GM18909 (cell line): ENCODE results near the gene ZSCAN21.

Experiments
- ATAC-seq: cut with Tn5 transposase; IDR thresholded peaks from one replicate; pipeline ENCODE4 v1.9.1; 2021; ENCODE audit warnings: mild to moderate bottlenecking; ENCODE audit not compliant: unreplicated experiment, poor library complexity

ZSCAN21 gene

DNA sequence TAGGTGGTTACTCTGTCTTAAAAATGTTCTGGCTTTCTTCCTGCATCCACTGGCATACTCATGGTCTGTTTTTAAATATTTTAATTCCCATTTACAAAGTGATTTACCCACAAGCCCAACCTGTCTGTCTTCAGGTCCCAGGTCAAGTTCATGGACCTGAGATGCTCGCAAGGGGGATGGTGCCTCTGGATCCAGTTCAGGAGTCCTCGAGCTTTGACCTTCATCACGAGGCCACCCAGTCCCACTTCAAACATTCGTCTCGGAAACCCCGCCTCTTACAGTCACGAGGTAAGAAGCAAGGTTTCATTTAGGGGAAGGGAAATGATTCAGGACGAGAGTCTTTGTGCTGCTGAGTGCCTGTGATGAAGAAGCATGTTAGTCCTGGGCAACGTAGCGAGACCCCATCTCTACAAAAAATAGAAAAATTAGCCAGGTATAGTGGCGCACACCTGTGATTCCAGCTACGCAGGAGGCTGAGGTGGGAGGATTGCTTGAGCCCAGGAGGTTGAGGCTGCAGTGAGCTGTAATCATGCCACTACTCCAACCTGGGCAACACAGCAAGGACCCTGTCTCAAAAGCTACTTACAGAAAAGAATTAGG lies 25.5 kb upstream of the ZSCAN21 start:
- no peak for ATAC-seq

DNA sequence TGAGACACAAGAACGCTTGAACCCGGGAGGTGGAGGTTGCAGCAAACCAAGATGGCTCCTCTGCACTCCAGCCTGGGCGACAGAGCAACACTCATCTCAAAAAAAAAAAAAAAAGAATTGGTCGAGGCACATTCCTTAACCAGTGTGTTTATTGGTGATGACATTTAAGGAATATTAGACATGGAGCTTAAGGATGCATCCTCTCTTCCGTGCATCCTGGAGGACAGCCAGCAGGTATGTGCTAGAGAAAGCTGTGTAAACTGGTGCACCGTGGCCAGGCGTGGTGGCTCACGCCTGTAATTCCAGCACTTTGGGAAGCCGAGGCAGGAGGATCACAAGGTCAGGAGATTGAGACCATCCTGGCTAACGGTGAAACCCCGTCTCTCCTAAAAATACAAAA lies 22.4 kb upstream of the ZSCAN21 start:
- no peak for ATAC-seq

DNA sequence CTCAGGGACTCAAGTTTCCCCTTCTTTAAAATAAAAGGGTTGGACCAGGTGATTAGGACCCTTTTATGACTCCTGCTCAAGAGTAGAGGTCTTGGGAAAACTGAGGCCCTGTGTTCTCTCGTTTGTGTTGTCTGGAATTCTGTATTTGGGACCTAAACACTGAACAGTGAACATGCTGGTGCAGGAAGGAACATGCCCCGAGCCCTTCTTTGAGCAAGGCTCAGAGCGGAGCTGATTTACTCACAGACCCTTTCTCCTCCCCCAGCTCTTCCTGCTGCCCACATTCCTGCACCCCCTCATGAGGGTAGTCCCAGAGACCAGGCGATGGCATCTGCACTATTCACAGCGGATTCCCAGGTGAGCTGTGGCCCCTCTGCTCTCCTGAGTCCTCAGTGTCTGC lies 20.0 kb upstream of the ZSCAN21 start:
- no peak for ATAC-seq

DNA sequence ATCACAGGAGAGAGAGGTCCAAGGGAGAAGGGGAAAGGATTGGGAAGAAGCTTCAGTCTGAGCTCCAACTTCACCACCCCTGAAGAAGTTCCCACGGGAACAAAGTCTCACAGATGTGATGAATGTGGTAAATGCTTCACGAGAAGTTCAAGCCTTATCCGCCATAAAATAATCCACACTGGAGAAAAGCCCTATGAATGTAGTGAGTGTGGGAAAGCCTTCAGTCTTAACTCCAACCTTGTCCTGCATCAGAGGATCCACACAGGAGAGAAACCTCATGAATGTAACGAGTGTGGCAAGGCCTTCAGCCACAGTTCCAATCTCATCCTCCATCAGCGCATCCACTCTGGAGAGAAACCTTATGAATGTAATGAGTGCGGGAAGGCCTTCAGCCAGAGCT lies 16.0 kb upstream of the ZSCAN21 start:
- no peak for ATAC-seq

DNA sequence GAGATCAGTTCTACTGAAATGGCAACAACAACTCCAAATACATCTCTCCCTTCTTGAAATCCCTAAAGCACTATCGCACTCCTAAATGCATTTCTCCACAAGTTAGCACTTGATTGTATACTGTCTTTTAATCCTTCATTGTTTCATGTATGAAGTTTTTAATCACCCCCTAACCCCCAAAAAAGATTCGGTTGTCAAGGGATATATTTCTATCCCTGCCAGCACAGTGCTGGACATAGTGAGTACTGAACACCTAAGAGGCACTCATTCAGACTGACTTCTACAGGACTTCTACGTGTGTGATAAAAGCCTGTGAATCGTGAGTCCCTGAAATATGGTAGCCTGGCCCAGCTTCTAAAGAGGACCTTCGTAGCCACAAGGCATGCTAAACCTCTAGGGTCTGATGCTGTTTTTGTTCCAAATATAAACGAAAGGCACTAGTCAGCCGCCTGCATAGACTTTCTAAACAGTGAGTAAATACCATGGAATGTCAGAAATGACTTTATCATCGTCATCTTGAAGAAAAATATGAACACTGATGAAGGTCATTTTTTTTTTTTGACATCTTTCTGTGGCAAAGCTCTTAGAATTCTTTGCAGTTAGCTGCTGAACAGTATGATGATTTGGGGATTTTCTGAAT lies 14.6 kb upstream of the ZSCAN21 start:
- ATAC-seq, result no peak

DNA sequence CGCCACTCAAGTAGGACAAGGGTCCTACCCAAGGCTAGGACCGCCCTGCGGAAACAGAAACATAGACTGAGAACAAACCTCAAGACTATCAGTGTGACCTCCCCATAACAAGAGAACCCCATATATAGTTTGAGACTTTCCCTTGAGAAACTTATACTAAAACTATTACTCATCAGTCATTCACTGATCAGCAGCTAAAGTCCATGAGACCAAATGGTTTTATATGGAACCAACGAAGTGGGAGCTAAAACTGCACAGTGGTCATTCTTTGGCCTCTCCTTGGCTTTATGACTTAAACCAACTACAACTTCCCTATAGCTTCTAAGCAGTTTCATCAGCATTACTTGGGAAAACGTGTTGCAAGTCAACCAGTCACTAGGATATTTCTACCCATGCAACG lies 13.7 kb upstream of the ZSCAN21 start:
- no peak for ATAC-seq

DNA sequence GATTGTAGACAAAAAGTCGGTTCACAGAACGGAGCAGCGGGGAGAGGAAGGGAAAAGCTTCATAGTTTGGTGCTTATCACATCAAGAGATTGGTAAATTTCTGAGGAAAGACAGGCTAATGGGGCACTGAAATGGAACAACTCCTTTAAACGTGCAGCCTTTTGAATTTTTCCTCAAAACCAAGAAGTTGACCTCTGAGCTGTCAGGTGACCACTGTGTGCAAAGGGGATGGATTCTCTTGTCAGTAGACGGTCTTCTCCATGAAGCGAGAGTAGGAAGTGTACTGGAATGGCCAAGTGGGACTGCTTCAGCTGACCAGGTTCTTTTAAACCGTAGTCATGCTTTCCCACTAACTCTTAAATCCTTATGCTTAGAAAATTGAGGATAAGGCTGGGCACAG lies 11.2 kb upstream of the ZSCAN21 start:
- ATAC-seq, result no peak

DNA sequence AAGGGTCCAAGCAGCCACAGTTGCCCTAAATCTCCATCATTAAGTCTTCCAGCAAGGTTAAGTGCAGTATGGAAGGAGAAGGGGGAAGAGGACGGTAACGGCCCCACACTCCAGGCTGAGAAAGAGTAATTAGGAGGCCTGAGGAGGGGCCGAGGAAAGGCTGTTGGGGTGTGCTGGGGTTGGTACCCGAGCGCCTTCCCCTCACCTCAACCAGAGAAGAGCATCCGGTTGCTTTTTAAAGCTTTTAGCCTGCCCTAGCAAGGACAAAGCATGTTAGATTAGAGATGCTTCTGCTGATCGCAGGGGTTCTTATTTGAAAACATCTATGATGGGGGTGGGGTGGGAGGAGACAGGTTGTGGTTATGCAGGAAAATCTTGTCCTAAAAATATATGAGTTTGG lies 9.0 kb upstream of the ZSCAN21 start:
- ATAC-seq, result no peak

DNA sequence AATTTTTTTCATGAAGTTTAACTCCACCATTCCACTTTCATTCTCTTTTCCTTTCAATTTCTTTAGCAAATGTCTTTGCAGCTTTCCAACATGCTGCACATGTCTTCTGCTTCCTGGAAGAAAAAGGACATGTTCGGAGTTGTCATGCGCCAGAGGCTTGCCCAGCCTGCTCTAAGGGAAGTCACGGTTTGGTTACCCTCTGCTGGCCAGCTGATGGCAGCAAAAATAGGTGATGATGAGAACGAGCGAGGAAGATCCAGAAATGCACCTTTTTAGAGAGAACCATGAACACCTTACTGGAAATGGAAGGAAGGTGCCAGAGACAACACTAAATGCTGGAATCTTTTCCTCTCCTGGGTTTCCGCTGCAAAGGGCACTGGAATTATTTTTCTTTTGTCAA lies 4.9 kb upstream of the ZSCAN21 start:
- ATAC-seq, result no peak

DNA sequence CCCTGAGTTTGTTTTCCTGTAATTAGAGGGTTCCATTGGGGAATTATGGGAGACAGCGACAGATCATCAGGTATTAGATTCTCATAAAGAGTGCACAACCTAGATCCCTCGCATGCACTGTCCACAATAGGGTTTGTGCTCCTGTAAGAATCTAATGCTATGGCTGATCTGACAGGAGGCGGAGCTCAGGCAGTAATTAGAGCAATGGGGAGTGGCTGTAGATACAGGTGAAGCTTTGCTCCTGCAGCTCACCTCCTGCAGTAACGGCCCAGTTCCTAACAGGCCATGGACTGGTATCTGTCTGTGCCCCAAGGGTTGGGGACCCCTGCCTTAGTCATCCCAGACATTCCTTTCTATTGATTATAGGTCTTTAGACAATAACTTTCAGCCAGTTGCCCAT lies 894 bp upstream of the ZSCAN21 start:
- ATAC-seq, result no peak

DNA sequence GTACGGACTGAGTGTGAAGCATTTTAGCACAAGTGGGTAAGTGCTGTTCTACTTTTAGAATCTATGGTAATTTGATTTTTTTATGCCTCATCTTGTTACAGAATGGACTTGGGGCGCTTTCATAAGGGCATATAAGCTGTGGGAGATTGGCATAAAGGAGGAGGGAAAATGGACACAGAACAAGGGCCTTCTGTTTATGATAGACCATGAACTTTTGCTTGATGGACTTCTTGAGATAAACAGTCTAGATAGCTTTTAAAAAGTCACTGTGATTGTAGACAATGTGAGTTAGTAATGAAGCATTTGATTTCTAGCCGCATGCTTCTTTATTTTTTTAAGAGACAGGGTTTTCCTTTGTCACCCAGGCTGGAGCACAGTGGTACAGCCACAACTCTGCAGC lies 2.0 kb downstream of the ZSCAN21 start:
- ATAC-seq, result no peak

DNA sequence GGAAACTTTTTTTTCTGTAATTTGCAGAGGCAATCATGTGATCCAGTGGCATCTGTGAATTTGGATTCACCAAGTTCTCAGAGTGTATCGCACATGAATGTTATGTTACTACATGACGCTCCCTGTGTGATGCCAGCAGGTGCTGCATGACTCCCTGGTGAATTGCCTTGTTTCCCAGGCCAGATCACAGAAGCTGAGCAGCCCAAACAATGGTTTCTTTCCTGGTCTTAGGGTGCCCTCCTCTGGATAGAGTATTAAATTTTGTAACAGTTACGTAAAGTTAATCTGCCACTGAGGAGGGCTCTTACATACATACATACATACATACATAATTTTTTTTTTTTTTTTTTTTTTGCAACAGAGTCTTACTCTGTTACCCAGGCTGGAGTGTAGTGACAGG lies 3.6 kb downstream of the ZSCAN21 start:
- ATAC-seq, result no peak

DNA sequence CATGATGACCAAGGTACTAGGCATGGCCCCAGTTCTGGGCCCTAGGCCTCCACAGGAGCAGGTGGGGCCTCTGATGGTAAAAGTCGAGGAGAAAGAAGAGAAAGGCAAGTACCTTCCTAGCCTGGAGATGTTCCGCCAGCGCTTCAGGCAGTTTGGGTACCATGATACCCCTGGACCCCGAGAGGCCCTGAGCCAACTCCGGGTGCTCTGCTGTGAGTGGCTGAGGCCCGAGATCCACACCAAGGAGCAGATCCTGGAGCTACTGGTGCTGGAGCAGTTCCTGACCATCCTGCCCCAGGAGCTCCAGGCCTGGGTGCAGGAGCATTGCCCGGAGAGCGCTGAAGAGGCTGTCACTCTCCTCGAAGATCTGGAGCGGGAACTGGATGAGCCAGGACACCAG lies 7.4 kb downstream of the ZSCAN21 start:
- ATAC-seq, result no peak

DNA sequence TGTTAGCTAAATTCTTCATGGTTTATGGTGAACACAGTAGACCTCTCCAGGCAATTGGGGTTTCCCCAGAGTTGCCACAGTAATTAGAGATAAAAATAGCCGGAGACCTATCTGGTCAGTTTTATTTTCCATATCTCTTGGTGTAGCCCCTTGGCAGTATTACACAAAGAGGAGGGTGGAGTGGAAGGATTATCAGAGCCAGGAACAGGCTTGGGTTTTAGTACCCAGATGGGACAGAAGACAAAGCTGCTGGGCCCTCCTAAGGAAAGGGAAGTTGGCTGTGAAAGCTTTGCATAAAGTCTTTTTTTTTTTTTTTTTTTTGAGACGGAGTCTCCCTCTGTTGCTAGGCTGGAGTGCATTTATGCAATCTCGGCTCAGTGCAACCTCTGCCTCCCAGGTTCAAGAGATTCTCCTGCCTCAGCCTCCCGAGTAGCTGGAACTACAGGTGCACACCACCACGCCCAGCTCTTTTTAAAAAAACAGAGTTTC lies 9.7 kb downstream of the ZSCAN21 start:
- ATAC-seq, result no peak

DNA sequence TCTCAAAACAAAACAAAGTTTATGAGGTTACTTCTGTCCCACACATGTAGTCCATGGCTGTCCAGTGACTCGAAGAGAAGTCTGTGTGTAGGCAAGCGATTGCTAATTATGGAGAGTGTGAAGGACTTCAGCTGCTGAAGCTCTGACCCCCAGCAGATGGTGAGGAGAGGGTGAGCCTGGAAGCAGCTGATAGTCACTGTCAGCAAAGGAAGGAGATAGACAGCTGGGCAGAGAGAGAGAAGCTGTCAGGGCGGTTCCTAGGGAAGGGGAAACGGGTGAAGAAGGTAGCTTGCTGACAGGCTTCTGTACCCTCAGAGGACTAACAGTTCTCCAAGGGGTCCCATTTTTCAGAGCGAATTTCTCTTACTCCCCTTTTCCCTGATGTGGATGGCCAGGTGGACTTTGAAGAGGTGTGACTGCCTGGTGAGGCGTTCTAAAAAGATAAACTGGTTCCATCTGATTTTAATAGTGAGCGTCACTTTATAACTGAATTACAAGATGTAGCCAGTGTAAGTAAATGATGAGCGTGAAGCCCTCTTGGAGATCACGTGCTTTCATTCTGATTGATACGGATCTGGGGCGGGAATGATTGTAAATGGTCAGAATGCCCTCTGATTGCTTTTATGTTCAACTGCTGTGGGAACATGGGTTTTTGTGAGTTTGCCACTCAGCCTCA lies 12.1 kb downstream of the ZSCAN21 start:
- no peak for ATAC-seq

DNA sequence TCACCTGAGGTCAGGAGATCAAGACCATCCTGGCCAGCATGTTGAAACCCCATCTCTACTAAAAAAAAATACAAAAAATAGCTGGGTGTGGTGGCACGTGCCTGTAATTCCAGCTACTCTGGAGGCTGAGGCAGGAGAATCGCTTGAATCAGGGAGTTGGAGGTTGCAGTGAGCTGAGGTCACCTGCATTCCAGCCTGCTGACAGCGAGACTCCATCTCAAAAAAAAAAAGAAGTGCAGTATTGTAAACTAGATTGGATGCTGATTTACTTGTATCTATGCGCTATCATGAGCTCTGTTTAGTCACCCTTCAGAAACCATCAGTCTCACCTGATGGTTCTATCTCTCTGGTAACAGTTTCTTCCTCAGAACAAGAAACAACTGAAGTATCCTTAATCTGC lies 13.8 kb downstream of the ZSCAN21 start:
- ATAC-seq, result no peak

DNA sequence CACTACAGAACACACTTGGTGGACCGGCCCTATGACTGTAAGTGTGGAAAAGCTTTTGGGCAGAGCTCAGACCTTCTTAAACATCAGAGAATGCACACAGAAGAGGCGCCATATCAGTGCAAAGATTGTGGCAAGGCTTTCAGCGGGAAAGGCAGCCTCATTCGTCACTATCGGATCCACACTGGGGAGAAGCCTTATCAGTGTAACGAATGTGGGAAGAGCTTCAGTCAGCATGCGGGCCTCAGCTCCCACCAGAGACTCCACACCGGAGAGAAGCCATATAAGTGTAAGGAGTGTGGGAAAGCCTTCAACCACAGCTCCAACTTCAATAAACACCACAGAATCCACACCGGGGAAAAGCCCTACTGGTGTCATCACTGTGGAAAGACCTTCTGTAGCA lies 14.6 kb downstream of the ZSCAN21 start:
- ATAC-seq, result no peak

DNA sequence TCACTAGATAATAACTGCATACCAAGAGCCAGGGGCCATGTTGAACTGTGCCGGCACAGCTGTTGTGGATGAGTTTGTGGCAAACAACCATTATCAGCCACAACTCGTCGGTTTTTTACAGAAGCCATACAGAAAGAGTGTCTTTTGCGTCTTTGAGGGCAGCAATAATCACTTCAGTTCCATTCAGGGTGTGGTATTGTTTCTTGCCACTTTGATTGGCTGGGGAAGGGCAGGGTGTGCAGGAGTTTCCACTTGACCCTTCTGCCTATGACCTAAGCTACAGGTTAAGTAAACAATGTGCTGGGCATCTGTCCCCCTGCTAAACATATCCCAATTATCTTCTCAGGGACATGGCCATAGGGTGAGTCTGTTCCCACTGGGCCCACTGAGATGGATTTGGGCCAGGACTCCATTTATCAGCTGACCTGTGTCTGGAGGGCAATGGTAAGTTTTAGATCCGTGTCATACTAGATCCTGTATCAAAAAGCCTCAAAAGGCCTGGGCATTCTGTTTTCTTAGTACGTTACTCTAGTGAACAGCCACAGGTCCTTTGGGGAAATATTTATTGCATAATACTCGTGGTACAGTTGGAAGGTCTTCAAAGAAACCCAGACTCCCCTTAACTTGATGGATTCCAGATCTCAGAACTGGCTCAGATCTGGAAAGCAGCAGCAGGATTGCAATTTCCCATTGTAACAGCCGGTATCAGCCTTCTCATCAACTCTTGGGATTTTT lies 16.0 kb downstream of the ZSCAN21 start:
- no peak for ATAC-seq

DNA sequence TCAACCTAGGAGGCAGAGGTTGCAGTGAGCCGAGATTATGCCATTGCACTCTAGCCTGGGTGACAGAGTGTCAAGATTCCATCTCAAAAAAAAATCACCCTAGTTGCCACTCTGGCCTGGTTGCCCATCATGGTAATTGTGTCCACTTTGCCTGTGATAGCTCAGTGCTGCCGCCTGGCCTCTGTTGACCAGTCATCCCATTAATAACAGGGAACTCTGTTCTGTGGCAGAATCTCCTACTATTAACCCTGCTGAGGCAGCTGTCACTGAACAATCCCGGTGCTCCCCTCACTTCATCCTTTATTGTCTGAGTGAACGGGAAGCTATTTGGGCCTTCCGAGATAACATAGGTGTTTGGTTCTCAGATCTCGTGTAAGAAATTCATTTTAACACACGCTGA lies 17.4 kb downstream of the ZSCAN21 start:
- no peak for ATAC-seq

DNA sequence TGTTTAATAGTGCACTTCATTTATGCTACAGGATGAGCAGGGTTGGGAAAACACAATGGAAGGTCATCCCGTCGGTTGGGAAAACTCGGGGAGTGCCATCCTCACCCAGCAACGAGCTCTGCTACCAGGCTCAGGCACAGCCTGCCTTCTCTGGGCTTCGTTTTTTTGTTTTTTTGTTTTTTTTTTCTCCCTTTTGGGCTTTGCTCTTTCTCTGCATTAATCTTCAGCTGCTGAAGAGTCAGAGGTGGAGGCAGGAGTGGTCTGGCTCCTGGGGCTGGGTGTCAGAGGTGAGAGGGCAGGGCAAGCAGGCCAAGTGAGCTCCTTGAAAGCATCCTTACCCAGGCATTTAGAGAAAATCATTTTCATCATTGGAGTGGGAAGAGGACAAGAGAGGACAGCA lies 20.4 kb downstream of the ZSCAN21 start:
- no peak for ATAC-seq

DNA sequence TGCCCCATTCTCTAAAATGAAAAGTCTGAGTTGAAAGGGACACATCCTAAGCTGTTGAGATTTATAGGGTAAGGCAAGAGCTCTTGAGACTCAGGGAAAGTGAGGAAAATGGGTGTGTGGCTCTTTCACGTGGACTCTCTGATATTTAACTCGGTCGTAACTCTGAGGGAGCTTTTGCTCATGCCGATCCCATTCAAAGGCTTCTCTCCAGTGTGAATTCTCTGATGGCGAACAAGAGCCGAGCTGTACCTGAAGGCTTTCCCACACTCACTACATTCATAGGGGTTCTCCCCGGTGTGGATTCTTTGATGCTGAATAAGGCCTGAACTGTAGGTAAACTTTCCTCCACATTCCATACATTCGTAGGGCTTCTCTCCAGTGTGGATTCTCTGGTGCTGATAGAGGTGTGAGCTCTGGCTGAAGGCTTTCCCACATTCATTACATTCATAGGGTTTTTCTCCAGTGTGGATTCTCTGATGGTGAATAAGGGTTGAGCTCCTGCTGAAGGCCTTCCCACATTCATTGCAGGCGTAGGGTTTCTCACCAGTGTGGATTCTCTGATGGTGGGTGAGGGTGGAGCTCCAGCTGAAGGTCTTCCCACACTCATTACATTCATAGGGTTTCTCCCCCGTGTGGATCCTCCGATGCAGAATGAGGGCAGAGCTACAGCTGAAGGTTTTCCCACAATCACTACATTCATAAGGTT lies 21.6 kb downstream of the ZSCAN21 start:
- no peak for ATAC-seq
